ENCODE data around the gene TIAM2. TPM values are rescaled to one million over a fixed set of nuclear protein-coding genes. Genes with fewer than 3 reads are reported as not detected.

TIAM2 gene
- total and polyA plus RNA-seq, 2 experiments from 2014 or later, result 14.2 to 24.4 TPM

DNA sequence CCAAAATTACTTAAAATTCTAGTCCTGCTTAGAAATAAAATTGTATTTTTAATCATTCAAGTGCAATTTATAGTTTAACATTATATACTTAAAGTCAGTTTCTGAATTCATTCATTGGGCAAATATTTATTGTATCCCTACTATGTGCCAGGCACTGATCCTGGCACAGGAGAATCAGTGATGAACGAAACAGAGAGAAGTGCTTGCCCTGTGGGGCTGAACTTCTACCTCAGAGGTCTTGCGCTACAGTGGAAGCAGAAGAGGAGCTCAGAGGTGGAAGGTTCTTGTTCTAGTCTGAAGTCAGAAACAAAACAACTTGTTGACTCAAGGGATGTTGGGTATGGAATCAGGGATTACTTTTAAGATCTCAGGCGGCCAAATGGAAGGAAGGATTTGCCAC is 274.6 kb downstream of the TIAM2 start (continued):
- TF ChIP-seq, protein P1, sequence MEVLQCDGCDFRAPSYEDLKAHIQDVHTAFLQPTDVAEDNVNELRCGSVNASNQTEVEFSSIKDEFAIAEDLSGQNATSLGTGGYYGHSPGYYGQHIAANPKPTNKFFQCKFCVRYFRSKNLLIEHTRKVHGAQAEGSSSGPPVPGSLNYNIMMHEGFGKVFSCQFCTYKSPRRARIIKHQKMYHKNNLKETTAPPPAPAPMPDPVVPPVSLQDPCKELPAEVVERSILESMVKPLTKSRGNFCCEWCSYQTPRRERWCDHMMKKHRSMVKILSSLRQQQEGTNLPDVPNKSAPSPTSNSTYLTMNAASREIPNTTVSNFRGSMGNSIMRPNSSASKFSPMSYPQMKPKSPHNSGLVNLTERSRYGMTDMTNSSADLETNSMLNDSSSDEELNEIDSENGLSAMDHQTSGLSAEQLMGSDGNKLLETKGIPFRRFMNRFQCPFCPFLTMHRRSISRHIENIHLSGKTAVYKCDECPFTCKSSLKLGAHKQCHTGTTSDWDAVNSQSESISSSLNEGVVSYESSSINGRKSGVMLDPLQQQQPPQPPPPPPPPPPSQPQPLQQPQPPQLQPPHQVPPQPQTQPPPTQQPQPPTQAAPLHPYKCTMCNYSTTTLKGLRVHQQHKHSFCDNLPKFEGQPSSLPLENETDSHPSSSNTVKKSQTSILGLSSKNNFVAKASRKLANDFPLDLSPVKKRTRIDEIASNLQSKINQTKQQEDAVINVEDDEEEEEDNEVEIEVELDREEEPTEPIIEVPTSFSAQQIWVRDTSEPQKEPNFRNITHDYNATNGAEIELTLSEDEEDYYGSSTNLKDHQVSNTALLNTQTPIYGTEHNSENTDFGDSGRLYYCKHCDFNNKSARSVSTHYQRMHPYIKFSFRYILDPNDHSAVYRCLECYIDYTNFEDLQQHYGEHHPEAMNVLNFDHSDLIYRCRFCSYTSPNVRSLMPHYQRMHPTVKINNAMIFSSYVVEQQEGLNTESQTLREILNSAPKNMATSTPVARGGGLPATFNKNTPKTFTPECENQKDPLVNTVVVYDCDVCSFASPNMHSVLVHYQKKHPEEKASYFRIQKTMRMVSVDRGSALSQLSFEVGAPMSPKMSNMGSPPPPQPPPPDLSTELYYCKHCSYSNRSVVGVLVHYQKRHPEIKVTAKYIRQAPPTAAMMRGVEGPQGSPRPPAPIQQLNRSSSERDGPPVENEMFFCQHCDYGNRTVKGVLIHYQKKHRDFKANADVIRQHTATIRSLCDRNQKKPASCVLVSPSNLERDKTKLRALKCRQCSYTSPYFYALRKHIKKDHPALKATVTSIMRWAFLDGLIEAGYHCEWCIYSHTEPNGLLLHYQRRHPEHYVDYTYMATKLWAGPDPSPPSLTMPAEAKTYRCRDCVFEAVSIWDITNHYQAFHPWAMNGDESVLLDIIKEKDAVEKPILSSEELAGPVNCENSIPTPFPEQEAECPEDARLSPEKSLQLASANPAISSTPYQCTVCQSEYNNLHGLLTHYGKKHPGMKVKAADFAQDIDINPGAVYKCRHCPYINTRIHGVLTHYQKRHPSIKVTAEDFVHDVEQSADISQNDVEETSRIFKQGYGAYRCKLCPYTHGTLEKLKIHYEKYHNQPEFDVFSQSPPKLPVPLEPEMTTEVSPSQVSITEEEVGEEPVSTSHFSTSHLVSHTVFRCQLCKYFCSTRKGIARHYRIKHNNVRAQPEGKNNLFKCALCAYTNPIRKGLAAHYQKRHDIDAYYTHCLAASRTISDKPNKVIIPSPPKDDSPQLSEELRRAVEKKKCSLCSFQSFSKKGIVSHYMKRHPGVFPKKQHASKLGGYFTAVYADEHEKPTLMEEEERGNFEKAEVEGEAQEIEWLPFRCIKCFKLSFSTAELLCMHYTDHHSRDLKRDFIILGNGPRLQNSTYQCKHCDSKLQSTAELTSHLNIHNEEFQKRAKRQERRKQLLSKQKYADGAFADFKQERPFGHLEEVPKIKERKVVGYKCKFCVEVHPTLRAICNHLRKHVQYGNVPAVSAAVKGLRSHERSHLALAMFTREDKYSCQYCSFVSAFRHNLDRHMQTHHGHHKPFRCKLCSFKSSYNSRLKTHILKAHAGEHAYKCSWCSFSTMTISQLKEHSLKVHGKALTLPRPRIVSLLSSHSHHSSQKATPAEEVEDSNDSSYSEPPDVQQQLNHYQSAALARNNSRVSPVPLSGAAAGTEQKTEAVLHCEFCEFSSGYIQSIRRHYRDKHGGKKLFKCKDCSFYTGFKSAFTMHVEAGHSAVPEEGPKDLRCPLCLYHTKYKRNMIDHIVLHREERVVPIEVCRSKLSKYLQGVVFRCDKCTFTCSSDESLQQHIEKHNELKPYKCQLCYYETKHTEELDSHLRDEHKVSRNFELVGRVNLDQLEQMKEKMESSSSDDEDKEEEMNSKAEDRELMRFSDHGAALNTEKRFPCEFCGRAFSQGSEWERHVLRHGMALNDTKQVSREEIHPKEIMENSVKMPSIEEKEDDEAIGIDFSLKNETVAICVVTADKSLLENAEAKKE (CRISPR knock-in tag; IDR thresholded peaks at IDR 0.05), result no peak

GRCh38 chr6:155270561-155271091 is 275.5 kb downstream of the TIAM2 start:
- no peak overlapping the region for H3K27ac ChIP-seq (ENCODE audit: low read depth)
- H3K4me3 Mint-ChIP-seq, result no peak overlapping the region
- TF ChIP-seq JUNB (IDR thresholded peaks at IDR 0.05; ENCODE audit: unreplicated experiment) (no peak), EZH2phosphoT487 (IDR thresholded peaks at IDR 0.05; ENCODE audit: unreplicated experiment) (no peak), NANOG (IDR thresholded peaks at IDR 0.05; ENCODE audit: borderline replicate concordance) (no peak), STAT1 (IDR thresholded peaks at IDR 0.05; ENCODE audit: unreplicated experiment) (no peak), ETS1 (IDR thresholded peaks at IDR 0.05) (no peak), EZH2 (IDR thresholded peaks at IDR 0.05; ENCODE audit: low read depth, unreplicated experiment) (no peak)
- TF ChIP-seq, protein P1 (CRISPR knock-in tag; IDR thresholded peaks at IDR 0.05), result no peak

More at GRCh38 chr6:155270561-155271091, 275.5 kb downstream of the TIAM2 start:
- Histone ChIP-seq H3K79me2 (replicated peaks; ENCODE audit: insufficient read depth) (0 out of 2 replicates have a peak, but pooled peaks cover 5% of the 10 kb centered on the region), H3K4me3 (no peak overlapping the region), H3F3A (replicated peaks; ENCODE audit: low read depth) (no peaks in the 10 kb centered on the region), H2AFZ (no peak overlapping the region), H4K20me1 (replicated peaks; ENCODE audit: insufficient read depth) (no peaks in the 10 kb centered on the region), H3K36me3 (ENCODE audit: insufficient read depth) (no peaks in the 10 kb centered on the region), H3K4me1 (ENCODE audit: insufficient read depth) (peaks cover 22% of the 10 kb centered on the region), H3K27me3 (ENCODE audit: insufficient read depth) (no peaks in the 10 kb centered on the region), H3K9me2 (ENCODE audit: insufficient read depth) (no peaks in the 10 kb centered on the region), H3K4me2 (no peak overlapping the region)
- Mint-ChIP-seq H3K4me1 (peaks cover 26% of the 10 kb centered on the region), H3K36me3 (ENCODE audit: low read depth) (peaks cover 36% of the 10 kb centered on the region), H3K9me3 (peaks cover 2% of the 10 kb centered on the region; the same call in 1 of the 3 replicates), H3K27me3 (ENCODE audit: insufficient read depth, low read depth, poor library complexity) (no peaks in the 10 kb centered on the region), H3K27ac (no peak overlapping the region)
- ATAC-seq (no peak), DNase-seq (ENCODE audit: low spot score) (no peak)
